BJ (cell line): ENCODE data around the gene ITPKB. TPM values are rescaled to one million over a fixed set of nuclear protein-coding genes. Genes with fewer than 3 reads are reported as not detected.

Experiments used
- CTCF ChIA-PET: fragments of 350-600 bp; formaldehyde crosslinking; extraction: SDS; loops from one replicate; lab custom pipeline; 2021; ENCODE audit warnings: antibody characterized with exemption, inconsistent platforms; lab: Yijun Ruan, JAX
- POLR2A ChIA-PET: fragments of 300-600 bp; sonication (Branson Sonifier 250); formaldehyde crosslinking; extraction: SDS; loops from one replicate; lab custom pipeline; 2021; ENCODE audit warnings: antibody characterized with exemption; lab: Charles Lee
- DNase-seq: peaks from one replicate; pipeline ENCODE4 v3.0.0-alpha.2; 2011; ENCODE audit warnings: low read depth
- H3K27me3 ChIP-seq: 2 replicates; pipeline ENCODE4 v1.6.0; 2011; ENCODE audit warnings: low read length; ENCODE audit not compliant: control insufficient read depth, insufficient read depth
- H3K36me3 ChIP-seq: 2 replicates; pipeline ENCODE4 v1.5.1; 2011; ENCODE audit warnings: low read length; ENCODE audit not compliant: control insufficient read depth, insufficient read depth
- H3K4me3 ChIP-seq: 2 replicates; pipeline ENCODE4 v1.5.1; 2011; ENCODE audit warnings: low read depth, mild to moderate bottlenecking, control low read depth, low read length
- polyA plus RNA-seq: library from polyadenylated mRNA; depleted of rRNA; stranded (reverse); fragments of >200 nt; gene quantifications from 2 replicates; pipeline ENCODE4 v1.2.3, GENCODE V29; 2011
- TF ChIP-seq, protein P1 (sequence below): IDR thresholded peaks from 2 replicates; pipeline ENCODE4 v1.5.1; 2011; ENCODE audit warnings: low read depth, mild to moderate bottlenecking, control low read depth, inconsistent platforms, low read length, moderate library complexity; ENCODE audit not compliant: insufficient read depth

The ITPKB gene
- polyA plus RNA-seq, 1 experiment, result 1.4 TPM

DNA sequence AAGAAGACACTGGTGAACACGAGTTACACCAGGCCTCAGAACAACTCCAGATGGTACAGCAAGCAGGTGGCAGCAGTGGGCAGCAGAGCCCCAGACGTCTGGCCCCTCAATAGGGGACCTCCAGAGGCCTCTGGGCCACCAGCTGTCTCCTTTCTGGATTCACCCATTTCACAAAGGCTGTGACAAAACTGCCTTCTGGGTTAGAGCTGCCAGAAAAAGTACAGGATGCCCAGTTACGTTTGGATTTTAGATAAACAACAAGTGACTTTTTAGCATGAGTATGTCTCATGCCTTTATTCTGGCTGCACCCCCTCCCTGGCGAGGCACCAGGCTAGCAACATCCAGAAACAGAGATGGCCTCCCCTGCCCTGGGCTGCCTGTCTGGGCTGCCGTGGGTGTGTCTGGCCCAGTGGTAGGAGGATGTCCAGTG, 30.1 kb downstream of the ITPKB start:
- Histone ChIP-seq H3K4me3 (no peak overlapping the region), H3K36me3 (no peaks in the 10 kb centered on the region), H3K27me3 (no peaks in the 10 kb centered on the region)
- no peak for DNase-seq
- TF ChIP-seq, protein P1, sequence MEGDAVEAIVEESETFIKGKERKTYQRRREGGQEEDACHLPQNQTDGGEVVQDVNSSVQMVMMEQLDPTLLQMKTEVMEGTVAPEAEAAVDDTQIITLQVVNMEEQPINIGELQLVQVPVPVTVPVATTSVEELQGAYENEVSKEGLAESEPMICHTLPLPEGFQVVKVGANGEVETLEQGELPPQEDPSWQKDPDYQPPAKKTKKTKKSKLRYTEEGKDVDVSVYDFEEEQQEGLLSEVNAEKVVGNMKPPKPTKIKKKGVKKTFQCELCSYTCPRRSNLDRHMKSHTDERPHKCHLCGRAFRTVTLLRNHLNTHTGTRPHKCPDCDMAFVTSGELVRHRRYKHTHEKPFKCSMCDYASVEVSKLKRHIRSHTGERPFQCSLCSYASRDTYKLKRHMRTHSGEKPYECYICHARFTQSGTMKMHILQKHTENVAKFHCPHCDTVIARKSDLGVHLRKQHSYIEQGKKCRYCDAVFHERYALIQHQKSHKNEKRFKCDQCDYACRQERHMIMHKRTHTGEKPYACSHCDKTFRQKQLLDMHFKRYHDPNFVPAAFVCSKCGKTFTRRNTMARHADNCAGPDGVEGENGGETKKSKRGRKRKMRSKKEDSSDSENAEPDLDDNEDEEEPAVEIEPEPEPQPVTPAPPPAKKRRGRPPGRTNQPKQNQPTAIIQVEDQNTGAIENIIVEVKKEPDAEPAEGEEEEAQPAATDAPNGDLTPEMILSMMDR, result no peak
- ChIA-PET CTCF (no interaction called here), POLR2A (no interaction called here)

DNA sequence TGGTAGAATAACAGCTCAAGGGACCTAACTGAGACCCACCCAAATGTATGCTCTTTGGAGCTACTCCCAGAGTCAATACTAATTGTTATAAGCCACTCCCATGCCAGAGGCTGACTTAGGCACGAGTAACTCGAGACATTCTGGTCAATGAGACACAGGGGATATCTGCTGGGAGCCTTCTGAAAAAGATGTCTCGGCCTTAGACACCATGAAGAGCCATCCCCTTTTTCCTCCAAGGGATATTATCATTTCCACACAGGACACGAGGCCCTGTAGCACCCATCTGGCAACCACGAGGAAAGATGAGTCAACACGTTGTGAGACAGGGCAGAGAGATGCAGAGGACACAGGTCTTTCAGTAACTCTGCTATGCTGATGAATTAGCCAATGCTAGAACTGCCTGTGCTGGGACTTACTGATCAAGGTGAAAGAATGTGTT, 30.7 kb downstream of the ITPKB start:
- Histone ChIP-seq H3K36me3 (no peaks in the 10 kb centered on the region), H3K4me3 (no peak overlapping the region), H3K27me3 (no peaks in the 10 kb centered on the region)
- CTCF ChIA-PET, result interaction anchor here (0.9 to 1.1 kb wide), 2 partner anchors 11 to 15 kb away, joined by 3 read pairs; no protein-coding TSS in a partner anchor
- peak; percentile 56 for DNase-seq
- POLR2A ChIA-PET, result interaction anchor here (1.1 kb wide), 1 partner anchor 9 kb away, joined by 5 read pairs; no protein-coding TSS in a partner anchor
- TF ChIP-seq, protein P1, result no peak

- ChIA-PET POLR2A (no interaction called here), CTCF (interaction anchor here (1.5 kb wide), 1 partner anchor 19 kb away, joined by 4 read pairs; no protein-coding TSS in a partner anchor)
- DNase-seq, result no peak
- TF ChIP-seq, protein P1, result no peak
- no peaks in the 10 kb centered on the region for H3K36me3 ChIP-seq
- no peak overlapping the region for H3K4me3 ChIP-seq
- no peaks in the 10 kb centered on the region for H3K27me3 ChIP-seq
Measured at GRCh38 chr1:226706684-226707083, 32.4 kb downstream of the ITPKB start.

DNA sequence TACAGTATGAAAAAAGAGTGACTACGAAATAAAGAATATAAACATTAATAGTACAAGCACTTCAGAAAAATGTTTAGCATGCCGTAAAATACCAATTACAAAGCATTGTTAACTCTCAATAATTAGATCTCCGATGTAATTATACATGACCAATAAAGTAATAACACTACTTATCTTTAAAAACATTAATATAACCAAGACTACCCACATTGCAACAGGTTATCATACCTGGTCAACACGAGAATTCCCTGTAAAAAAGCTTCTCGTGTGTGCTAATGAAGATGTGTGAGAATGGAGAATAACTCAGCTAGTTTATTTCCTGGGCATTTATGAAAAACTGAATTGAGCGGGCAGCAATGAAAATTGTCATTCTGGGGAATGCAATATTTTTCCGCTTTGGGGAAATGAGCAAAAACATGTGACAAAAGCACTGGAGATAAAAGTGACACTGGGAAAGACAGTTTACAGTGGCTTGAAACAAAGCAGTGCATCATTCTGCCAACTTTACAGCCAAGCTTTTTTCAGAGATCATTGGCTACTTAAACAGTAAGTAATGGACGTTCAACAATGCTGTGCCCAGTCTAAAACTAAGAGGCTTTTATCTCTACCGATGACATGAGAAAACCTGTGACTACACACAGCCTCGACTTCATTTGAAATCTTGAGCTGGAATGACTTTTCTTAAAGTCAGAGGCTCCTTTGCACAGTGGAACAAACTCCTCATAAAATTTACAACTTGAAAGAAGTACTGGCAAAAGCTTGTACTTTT, 34.7 kb downstream of the ITPKB start:
- Histone ChIP-seq H3K4me3 (no peak overlapping the region), H3K36me3 (no peaks in the 10 kb centered on the region), H3K27me3 (no peaks in the 10 kb centered on the region; the same call in 1 of the 2 replicates)
- TF ChIP-seq, protein P1, result no peak
- DNase-seq, result no peak
- CTCF ChIA-PET, result interaction anchor here (0.6 to 1.8 kb wide), 7 partner anchors 15 to 117 kb away, joined by 3 to 4 read pairs (median 3); no protein-coding TSS in a partner anchor
- POLR2A ChIA-PET, result no interaction called here
